H9 (cell line): ENCODE results near the gene IFIH1. TPM values are rescaled to one million over a fixed set of nuclear protein-coding genes. Genes with fewer than 3 reads are reported as not detected.

Experiments
- DNase-seq: peaks from one replicate; pipeline ENCODE4 v3.0.0-alpha.2; 2017
- H2AFZ ChIP-seq: one replicate; pipeline ENCODE4 v1.6.1; 2013; ENCODE audit warnings: mild to moderate bottlenecking, low read length, control low read depth, moderate library complexity
- H2AK5ac ChIP-seq: 2 replicates; pipeline ENCODE4 v1.6.1; 2013; ENCODE audit warnings: low read length, control low read depth, mixed read lengths; ENCODE audit not compliant: insufficient read length
- H2BK120ac ChIP-seq: one replicate; pipeline ENCODE4 v1.6.1; 2013; ENCODE audit warnings: low read depth, mild to moderate bottlenecking, low read length, control low read depth, inconsistent platforms; ENCODE audit not compliant: poor library complexity, severe bottlenecking
- H2BK12ac ChIP-seq: 2 replicates; pipeline ENCODE4 v1.6.1; 2013; ENCODE audit warnings: low read length, control low read depth, mixed read lengths, low read depth; ENCODE audit not compliant: insufficient read length
- H2BK15ac ChIP-seq: 2 replicates; pipeline ENCODE4 v1.6.1; 2013; ENCODE audit warnings: low read depth, low read length, control low read depth
- H2BK20ac ChIP-seq: one replicate; pipeline ENCODE4 v1.6.1; 2013; ENCODE audit warnings: low read depth, mild to moderate bottlenecking, low read length, control low read depth, inconsistent platforms; ENCODE audit not compliant: poor library complexity, severe bottlenecking
- H2BK5ac ChIP-seq: 2 replicates; pipeline ENCODE4 v1.6.1; 2013; ENCODE audit warnings: low read length, control low read depth, mixed read lengths; ENCODE audit not compliant: insufficient read length
- H3K14ac ChIP-seq: 2 replicates; pipeline ENCODE4 v1.6.1; 2013; ENCODE audit warnings: low read length, control low read depth; ENCODE audit not compliant: insufficient read depth
- H3K18ac ChIP-seq: 2 replicates; pipeline ENCODE4 v1.6.1; 2013; ENCODE audit warnings: low read depth, mild to moderate bottlenecking, mixed read lengths, low read length, control low read depth; ENCODE audit not compliant: insufficient read length
- H3K23ac ChIP-seq: 2 replicates; pipeline ENCODE4 v1.6.1; 2013; ENCODE audit warnings: low read length, control low read depth, mixed read lengths, low read depth; ENCODE audit not compliant: insufficient read length
- H3K23me2 ChIP-seq: 2 replicates; pipeline ENCODE4 v1.6.1; 2013; ENCODE audit warnings: low read depth, mild to moderate bottlenecking, mixed read lengths, low read length, control low read depth; ENCODE audit not compliant: insufficient read length, poor library complexity, severe bottlenecking
- H3K27ac ChIP-seq: 2 replicates; pipeline ENCODE4 v1.5.1; 2013; ENCODE audit warnings: low read length, control low read depth, mixed read lengths, low read depth; ENCODE audit not compliant: insufficient read length
- H3K27me3 ChIP-seq: 2 replicates; pipeline ENCODE4 v1.6.1; 2013; ENCODE audit warnings: low read length, control low read depth, inconsistent platforms; ENCODE audit not compliant: insufficient read depth
- H3K4ac ChIP-seq: 2 replicates; pipeline ENCODE4 v1.6.1; 2013; ENCODE audit warnings: low read depth, mild to moderate bottlenecking, control low read depth, inconsistent platforms, low read length, moderate library complexity
- H3K4me1 ChIP-seq: 2 replicates; pipeline ENCODE4 v1.6.1; 2013; ENCODE audit warnings: low read length, control low read depth, inconsistent platforms; ENCODE audit not compliant: insufficient read depth
- H3K4me2 ChIP-seq: 2 replicates; pipeline ENCODE4 v1.6.1; 2013; ENCODE audit warnings: low read length, control low read depth, mixed read lengths; ENCODE audit not compliant: insufficient read length, insufficient read depth
- H3K56ac ChIP-seq: 2 replicates; pipeline ENCODE4 v1.6.1; 2013; ENCODE audit warnings: low read depth, mild to moderate bottlenecking, mixed read lengths, low read length, control low read depth; ENCODE audit not compliant: insufficient read length
- H3K79me1 ChIP-seq: 2 replicates; pipeline ENCODE4 v1.6.1; 2013; ENCODE audit warnings: low read depth, mild to moderate bottlenecking, moderate library complexity, low read length, control low read depth, inconsistent platforms; ENCODE audit not compliant: insufficient read depth, poor library complexity, severe bottlenecking
- H3K79me2 ChIP-seq: 2 replicates; pipeline ENCODE4 v1.6.1; 2013; ENCODE audit warnings: low read length, control low read depth, inconsistent platforms; ENCODE audit not compliant: insufficient read depth
- H3K9ac ChIP-seq: 2 replicates; pipeline ENCODE4 v1.6.1; 2013; ENCODE audit warnings: low read length, control low read depth, mixed read lengths; ENCODE audit not compliant: insufficient read length; ENCODE audit errors: extremely low read depth
- H3K9me3 ChIP-seq: one replicate; pipeline ENCODE4 v1.6.1; 2013; ENCODE audit warnings: low read depth, low read length, inconsistent platforms; ENCODE audit not compliant: control insufficient read depth
- H3T11ph ChIP-seq: one replicate; pipeline ENCODE4 v1.6.1; 2013; ENCODE audit warnings: mild to moderate bottlenecking, low read length, control low read depth, inconsistent platforms
- H4K20me1 ChIP-seq: one replicate; pipeline ENCODE4 v1.6.1; 2013; ENCODE audit not compliant: control insufficient read depth, insufficient read length, insufficient read depth
- H4K5ac ChIP-seq: 2 replicates; pipeline ENCODE4 v1.6.1; 2013; ENCODE audit warnings: low read depth, mild to moderate bottlenecking, mixed read lengths, low read length, control low read depth; ENCODE audit not compliant: insufficient read length
- H4K8ac ChIP-seq: replicated peaks from 2 replicates; pipeline ENCODE4 v1.6.1; 2013; ENCODE audit warnings: low read length, control low read depth, mixed read lengths, low read depth; ENCODE audit not compliant: insufficient read length
- H4K91ac ChIP-seq: 2 replicates; pipeline ENCODE4 v1.6.1; 2013; ENCODE audit warnings: low read depth, mild to moderate bottlenecking, moderate library complexity, mixed read lengths, low read length, control low read depth; ENCODE audit not compliant: insufficient read length
- H3K27ac Mint-ChIP-seq, 3 experiments: 2 replicates in 2 of 3; 3 replicates in 1 of 3; pipeline ENCODE4 v1.8.0; 2020 to 2021; ENCODE audit warnings: mixed read lengths in 3 of 3, mild to moderate bottlenecking in 1 of 3, moderate library complexity in 1 of 3
- H3K27me3 Mint-ChIP-seq: 2 replicates; pipeline ENCODE4 v1.8.0; 2021; ENCODE audit warnings: low read depth, mild to moderate bottlenecking, moderate library complexity, mixed read lengths
- H3K36me3 Mint-ChIP-seq, 3 experiments: 2 replicates in 2 of 3; 3 replicates in 1 of 3; pipeline ENCODE4 v1.8.0; 2020 to 2021; ENCODE audit warnings: low read depth in 3 of 3, mixed read lengths in 3 of 3; ENCODE audit not compliant: insufficient read depth in 1 of 3
- H3K4me1 Mint-ChIP-seq, 2 experiments: 2 replicates each; pipeline ENCODE4 v1.8.0; 2020; ENCODE audit warnings: mixed read lengths in 2 of 2
- H3K4me3 Mint-ChIP-seq, 2 experiments: 2 replicates in 1 of 2; 3 replicates in 1 of 2; pipeline ENCODE4 v1.8.0; 2020 to 2021; ENCODE audit warnings: mild to moderate bottlenecking in 2 of 2, mixed read lengths in 2 of 2, moderate library complexity in 1 of 2
- H3K9me3 Mint-ChIP-seq, 2 experiments: 2 replicates in 1 of 2; 3 replicates in 1 of 2; pipeline ENCODE4 v1.8.0; 2020; ENCODE audit warnings: mild to moderate bottlenecking in 2 of 2, mixed read lengths in 2 of 2, moderate library complexity in 1 of 2
- WGBS: extraction: QIAGEN DNeasy Blood & Tissue Kit; methylation state at CpG from one replicate; pipeline ENCODE4 v1.1.7; 2013; ENCODE audit warnings: missing lambda C conversion rate, low lambda C conversion rate, mixed read lengths; ENCODE audit not compliant: insufficient read length; ENCODE audit errors: extremely low coverage; 5-methylcytosine and 5-hydroxymethylcytosine counted together
- total RNA-seq: library from RNA; stranded (reverse); gene quantifications from 2 replicates; pipeline ENCODE4 v1.2.1, GENCODE V29; 2021
- TF ChIP-seq, protein P1 (sequence below): fragments of 200-600 bp; sonication (generic); conservative IDR thresholded peaks from 3 replicates; pipeline ENCODE4 v1.8.0; 2021; ENCODE audit warnings: antibody characterized with exemption, mild to moderate bottlenecking

Gene IFIH1
- total RNA-seq, 1 experiment from 2014 or later: 0.81 TPM

GRCh38 chr2:162244541-162245031 lies 73.9 kb downstream of the IFIH1 start:
- TF ChIP-seq, protein P1, sequence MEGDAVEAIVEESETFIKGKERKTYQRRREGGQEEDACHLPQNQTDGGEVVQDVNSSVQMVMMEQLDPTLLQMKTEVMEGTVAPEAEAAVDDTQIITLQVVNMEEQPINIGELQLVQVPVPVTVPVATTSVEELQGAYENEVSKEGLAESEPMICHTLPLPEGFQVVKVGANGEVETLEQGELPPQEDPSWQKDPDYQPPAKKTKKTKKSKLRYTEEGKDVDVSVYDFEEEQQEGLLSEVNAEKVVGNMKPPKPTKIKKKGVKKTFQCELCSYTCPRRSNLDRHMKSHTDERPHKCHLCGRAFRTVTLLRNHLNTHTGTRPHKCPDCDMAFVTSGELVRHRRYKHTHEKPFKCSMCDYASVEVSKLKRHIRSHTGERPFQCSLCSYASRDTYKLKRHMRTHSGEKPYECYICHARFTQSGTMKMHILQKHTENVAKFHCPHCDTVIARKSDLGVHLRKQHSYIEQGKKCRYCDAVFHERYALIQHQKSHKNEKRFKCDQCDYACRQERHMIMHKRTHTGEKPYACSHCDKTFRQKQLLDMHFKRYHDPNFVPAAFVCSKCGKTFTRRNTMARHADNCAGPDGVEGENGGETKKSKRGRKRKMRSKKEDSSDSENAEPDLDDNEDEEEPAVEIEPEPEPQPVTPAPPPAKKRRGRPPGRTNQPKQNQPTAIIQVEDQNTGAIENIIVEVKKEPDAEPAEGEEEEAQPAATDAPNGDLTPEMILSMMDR: no peak
- no CpG with 5 or more reads among the region's 2 CpGs for WGBS
- H4K8ac ChIP-seq: no peak overlapping the region

More at GRCh38 chr2:162244541-162245031, 73.9 kb downstream of the IFIH1 start:
- H3K4me1 ChIP-seq: no peaks in the 10 kb centered on the region
- H3K79me1 ChIP-seq: no peaks in the 10 kb centered on the region
- no peaks in the 10 kb centered on the region for H3K9me3 ChIP-seq
- H3K27ac ChIP-seq: no peak overlapping the region
- no peak overlapping the region for H3K4ac ChIP-seq
- no peaks in the 10 kb centered on the region for H4K20me1 ChIP-seq
- no peak overlapping the region for H4K91ac ChIP-seq
- H4K5ac ChIP-seq: no peak overlapping the region
- no peaks in the 10 kb centered on the region; a peak in 1 of 5 replicates for H3K9me3 Mint-ChIP-seq
- H3K4me2 ChIP-seq: no peak overlapping the region
- no peak overlapping the region for H2BK15ac ChIP-seq
- no peak overlapping the region for H2BK20ac ChIP-seq
- no peak overlapping the region for H3K9ac ChIP-seq
- H2AFZ ChIP-seq: no peak overlapping the region
- no peak overlapping the region for H2AK5ac ChIP-seq
- no peak overlapping the region for H3K4me3 Mint-ChIP-seq
- H3K27me3 ChIP-seq: no peaks in the 10 kb centered on the region
- H3K18ac ChIP-seq: no peak overlapping the region
- no peak overlapping the region for H3K27ac Mint-ChIP-seq
- H3K79me2 ChIP-seq: no peaks in the 10 kb centered on the region
- H2BK12ac ChIP-seq: no peak overlapping the region
- no peak overlapping the region for H2BK5ac ChIP-seq
- H2BK120ac ChIP-seq: no peak overlapping the region
- H3T11ph ChIP-seq: no peak overlapping the region
- no peaks in the 10 kb centered on the region for H3K23me2 ChIP-seq
- no peak overlapping the region for H3K23ac ChIP-seq
- DNase-seq: no peak
- no peak overlapping the region for H3K56ac ChIP-seq
- H3K27me3 Mint-ChIP-seq: no peaks in the 10 kb centered on the region
- H3K4me1 Mint-ChIP-seq: peaks cover 4 to 11% of the 10 kb centered on the region in 2 experiments; a peak in 3 of 4 replicates
- H3K36me3 Mint-ChIP-seq: no peaks in the 10 kb centered on the region; a peak in 1 of 7 replicates
- H3K14ac ChIP-seq: no peak overlapping the region
